ENCODE results near the gene CHKB.

Gene CHKB

GRCh38 chr22:50577987-50578775 is 4.5 kb downstream of the CHKB start, which contains the start of gene CPT1B:
Gene CPT1B (minus strand): TSS chr22:50578427. CDS start chr22:50577915, 512 bp downstream.
- no peak for DNase-seq
- in situ Hi-C loops (cut with HindIII; ENCODE audit: low pct_ligation_motif_present, low pct_unique_long_range_greater_than_20kb, low sequenced_read_pairs), result no loop called here

DNA sequence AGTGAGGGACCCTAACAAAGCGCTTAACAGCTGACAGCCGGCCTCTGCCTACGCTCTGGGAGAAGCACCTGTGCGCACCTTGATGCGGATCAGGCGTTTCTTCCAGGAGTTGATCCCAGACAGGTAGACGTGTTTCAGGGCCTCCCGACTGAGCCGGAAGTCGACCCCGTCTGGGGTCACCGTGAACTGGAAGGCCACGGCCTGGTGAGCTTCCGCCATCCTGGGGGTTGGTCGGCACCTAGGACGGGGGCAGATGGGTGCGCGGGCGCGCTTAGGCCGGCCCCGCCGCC is 5.0 kb downstream of the CHKB start:
- in situ Hi-C loops (cut with HindIII; ENCODE audit: low pct_ligation_motif_present, low pct_unique_long_range_greater_than_20kb, low sequenced_read_pairs), result no loop called here
- no peak for DNase-seq

DNA sequence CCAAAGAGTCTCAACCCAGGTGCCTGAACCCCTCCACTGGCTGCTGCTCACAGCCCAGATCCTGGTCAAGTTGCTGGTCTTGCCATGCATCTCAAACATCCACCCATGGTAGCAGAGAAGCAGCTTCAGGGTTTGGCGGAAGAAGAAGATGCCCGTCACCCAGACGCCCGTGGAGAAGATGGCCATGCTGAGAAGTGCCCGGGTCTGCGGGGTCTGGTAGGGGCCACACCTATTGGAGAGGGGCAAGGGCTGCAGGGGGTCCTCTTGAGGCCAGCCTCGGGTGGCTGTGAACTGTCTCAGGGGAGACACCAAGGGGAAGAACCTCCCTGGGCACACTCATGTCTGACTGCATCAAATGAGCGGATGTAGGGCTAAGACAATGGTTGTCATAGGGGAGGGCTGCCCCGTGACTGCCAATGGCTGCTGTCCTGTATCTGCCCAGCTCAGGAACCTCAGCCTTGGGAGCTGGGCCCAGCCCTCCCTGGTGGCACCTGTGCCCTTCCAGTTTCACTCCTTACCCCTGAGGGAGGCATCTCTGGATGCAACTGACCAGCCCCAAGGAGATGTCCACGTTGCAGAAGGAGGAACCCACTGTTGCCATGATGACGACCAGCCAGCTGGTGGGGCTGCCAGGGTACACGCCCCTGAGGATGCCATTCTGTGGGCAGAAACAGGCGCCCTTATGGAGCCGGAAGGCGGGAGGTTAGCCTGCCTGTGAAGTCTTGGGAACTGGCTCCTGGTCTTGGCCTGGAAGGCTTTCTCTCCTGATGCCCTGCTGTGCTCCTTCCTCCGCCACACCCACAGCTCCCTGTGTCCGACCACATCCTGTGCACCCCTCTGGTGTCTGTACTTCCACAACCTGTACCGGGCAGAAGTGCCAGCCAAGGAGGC is 5.6 kb downstream of the CHKB start:
- no peak for DNase-seq
- in situ Hi-C loops (cut with HindIII; ENCODE audit: low pct_ligation_motif_present, low pct_unique_long_range_greater_than_20kb, low sequenced_read_pairs), result no loop called here

GRCh38 chr22:50576070-50576469 is 6.6 kb downstream of the CHKB start:
- DNase-seq, result peak; percentile 67

DNA sequence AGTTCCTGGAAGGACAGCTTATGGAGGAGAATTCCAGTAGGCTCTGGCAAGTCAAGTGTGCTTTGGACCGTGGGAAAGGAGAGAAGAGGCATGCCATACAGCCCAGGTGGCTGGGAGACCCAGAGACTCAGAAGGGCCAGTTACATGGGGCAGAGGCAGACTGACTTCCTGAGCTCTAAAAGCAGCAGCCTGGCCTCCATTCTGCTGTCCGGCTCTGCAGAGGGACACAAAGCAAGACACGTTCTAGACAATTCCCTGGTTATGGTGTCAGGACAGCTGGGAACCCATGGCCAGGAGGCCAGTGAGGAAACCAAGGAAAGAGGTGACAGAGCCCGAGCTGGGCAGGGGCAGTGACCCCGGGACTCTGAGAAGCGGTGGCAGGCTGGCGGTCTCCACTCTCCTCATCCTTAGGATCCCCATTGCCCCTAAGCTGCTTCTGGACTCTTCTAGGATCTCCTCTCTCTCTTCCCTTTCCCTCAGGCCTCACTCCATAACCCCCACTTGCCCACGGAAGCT is 7.2 kb downstream of the CHKB start:
- DNase-seq, result no peak
- in situ Hi-C loops (cut with HindIII; ENCODE audit: low pct_ligation_motif_present, low pct_unique_long_range_greater_than_20kb, low sequenced_read_pairs), result no loop called here

More at GRCh38 chr22:50576070-50576469, 6.6 kb downstream of the CHKB start:
- in situ Hi-C loops (cut with HindIII; ENCODE audit: low pct_ligation_motif_present, low pct_unique_long_range_greater_than_20kb, low sequenced_read_pairs), result no loop called here

- in situ Hi-C loops (cut with HindIII; ENCODE audit: low pct_ligation_motif_present, low pct_unique_long_range_greater_than_20kb, low sequenced_read_pairs), result no loop called here
- no peak for DNase-seq
Observed at GRCh38 chr22:50574383-50574755, 8.3 kb downstream of the CHKB start.

DNA sequence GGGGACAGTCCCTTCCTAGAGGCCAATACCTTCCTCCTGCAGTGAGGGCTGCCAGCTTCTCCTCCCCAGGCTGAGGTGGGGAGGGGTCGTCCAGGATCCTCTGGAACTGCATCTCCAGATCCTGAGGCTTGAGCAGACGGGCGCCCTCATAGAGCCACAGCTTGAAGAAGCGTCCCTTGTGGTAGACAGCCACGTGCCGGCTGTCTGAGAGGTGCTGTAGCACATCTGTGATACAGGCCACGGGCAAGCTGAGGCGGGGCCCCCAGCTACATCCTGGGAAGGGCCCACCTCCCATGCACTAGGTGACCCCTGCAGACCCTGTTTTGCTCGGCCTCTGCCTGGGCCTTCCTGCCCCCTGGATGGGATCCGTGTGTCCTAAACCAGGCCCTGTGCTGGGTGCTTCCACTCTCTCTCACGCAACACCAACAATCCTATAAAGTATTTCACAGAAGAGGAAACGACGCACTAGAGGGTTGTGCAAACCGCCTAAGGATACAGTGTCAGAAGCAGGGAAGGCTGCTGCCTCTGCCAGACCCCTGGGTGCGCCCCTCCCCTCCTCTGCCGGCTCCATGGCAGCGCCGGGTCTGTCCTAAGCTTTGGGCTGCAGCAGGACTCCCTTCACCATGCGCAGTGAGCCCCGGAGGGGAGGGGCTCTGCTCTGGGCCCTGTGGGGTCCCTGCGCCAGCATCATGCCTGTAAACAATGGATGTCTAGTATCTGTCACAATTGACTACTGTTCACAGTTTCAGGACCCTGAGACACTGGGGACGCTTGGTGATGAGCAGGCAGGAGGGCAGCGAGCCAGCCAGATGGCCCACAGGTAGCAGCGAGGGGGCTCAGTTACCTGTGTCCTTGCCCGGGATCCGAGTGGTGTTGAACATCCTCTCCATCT is 8.9 kb downstream of the CHKB start:
- in situ Hi-C loops (cut with HindIII; ENCODE audit: low pct_ligation_motif_present, low pct_unique_long_range_greater_than_20kb, low sequenced_read_pairs), result no loop called here
- DNase-seq, result no peak

GRCh38 chr22:50572965-50573364 is 9.7 kb downstream of the CHKB start:
- in situ Hi-C loops (cut with HindIII; ENCODE audit: low pct_ligation_motif_present, low pct_unique_long_range_greater_than_20kb, low sequenced_read_pairs), result no loop called here
- no peak for DNase-seq

GRCh38 chr22:50571264-50572175 is 11.1 kb downstream of the CHKB start:
- in situ Hi-C loops (cut with HindIII; ENCODE audit: low pct_ligation_motif_present, low pct_unique_long_range_greater_than_20kb, low sequenced_read_pairs), result no loop called here

GRCh38 chr22:50570861-50571260 is 11.8 kb downstream of the CHKB start:
- DNase-seq, result no peak
- in situ Hi-C loops (cut with HindIII; ENCODE audit: low pct_ligation_motif_present, low pct_unique_long_range_greater_than_20kb, low sequenced_read_pairs), result no loop called here

More at GRCh38 chr22:50571264-50572175, 11.1 kb downstream of the CHKB start:
- DNase-seq, result no peak

- in situ Hi-C loops (cut with HindIII; ENCODE audit: low pct_ligation_motif_present, low pct_unique_long_range_greater_than_20kb, low sequenced_read_pairs), result no loop called here
Observed at GRCh38 chr22:50569896-50570535, 12.6 kb downstream of the CHKB start.

GRCh38 chr22:50569041-50569459 is 13.6 kb downstream of the CHKB start:
- no peak for DNase-seq
- in situ Hi-C loops (cut with HindIII; ENCODE audit: low pct_ligation_motif_present, low pct_unique_long_range_greater_than_20kb, low sequenced_read_pairs), result no loop called here

More at GRCh38 chr22:50569896-50570535, 12.6 kb downstream of the CHKB start:
- DNase-seq, result peak; percentile 65

- DNase-seq, result no peak
- in situ Hi-C loops (cut with HindIII; ENCODE audit: low pct_ligation_motif_present, low pct_unique_long_range_greater_than_20kb, low sequenced_read_pairs), result no loop called here
Observed at GRCh38 chr22:50568626-50569025, 14.0 kb downstream of the CHKB start.

DNA sequence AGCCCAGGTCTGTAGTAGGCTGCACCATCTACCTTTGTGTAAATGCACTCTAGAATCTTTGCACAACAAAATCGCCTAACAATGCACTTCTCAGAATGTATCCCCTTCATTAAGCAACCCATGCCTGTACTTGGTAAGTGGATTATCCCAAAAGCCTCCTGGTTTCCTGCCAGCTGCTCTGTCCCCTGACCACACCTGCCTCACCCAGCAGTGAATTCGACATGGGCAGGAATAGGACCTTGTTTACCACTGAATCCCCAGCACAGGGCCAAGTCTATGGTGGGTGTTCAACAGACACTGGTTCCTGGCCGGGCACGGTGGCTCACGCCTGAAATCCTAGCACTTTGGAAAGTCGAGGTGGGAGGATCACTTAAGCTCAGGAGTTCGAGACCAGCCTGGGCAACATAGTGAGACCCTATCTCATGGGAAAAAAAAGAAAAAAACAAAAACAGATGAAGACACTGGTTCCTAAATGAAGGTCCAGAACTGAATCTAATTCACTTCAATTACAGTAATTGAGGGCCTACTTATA is 14.9 kb downstream of the CHKB start:
- no peak for DNase-seq
- in situ Hi-C loops (cut with HindIII; ENCODE audit: low pct_ligation_motif_present, low pct_unique_long_range_greater_than_20kb, low sequenced_read_pairs), result no loop called here

GRCh38 chr22:50564289-50564688 is 18.4 kb downstream of the CHKB start:
- DNase-seq, result no peak
- in situ Hi-C loops (cut with HindIII; ENCODE audit: low pct_ligation_motif_present, low pct_unique_long_range_greater_than_20kb, low sequenced_read_pairs), result no loop called here

DNA sequence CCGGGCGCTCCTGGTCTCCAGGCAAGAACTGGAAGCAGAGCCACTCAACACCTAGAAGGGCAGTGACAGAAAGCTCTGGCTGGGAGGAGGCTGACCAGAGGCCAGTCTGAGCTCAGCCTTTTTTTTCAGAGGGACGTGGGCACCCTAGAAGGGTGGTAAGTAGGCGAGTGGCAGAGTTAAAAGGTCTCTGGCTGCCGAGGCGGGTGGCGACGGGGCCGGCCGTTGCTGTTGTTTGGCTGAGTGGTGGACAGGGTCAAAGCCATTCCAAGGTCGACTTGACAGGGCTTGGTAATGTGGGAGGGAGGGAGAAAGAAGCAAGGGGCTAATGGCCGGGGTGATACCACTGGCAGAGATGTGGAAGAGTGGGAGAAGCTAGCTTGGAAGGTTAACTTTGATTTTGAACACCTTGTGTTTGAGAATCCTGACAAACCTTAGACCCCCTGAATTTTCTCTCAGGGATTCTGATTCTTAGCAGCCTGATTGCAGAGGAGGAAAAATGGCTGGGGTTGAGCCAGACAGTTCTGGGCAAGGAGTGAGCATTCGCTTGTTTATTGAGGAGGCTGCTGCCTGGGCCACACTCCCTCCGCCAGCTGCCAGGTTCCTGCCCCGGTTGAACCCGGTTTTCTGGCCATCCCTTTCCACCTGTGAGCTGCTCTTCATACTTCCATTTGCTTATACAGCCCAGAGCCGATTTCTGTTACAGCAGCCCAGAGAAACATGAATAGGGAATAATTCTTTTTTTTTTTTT is 19.1 kb downstream of the CHKB start:
- in situ Hi-C loops (cut with HindIII; ENCODE audit: low pct_ligation_motif_present, low pct_unique_long_range_greater_than_20kb, low sequenced_read_pairs), result no loop called here
- DNase-seq, result no peak

All from ACHN (cell line).